ENCODE measurements around the gene RALGDS. TPM values are rescaled to one million over a fixed set of nuclear protein-coding genes. Genes with fewer than 3 reads are reported as not detected.

Gene RALGDS
- total and polyA plus RNA-seq, 2 donors (not counting 3 experiments of a cell fraction or from before 2014, with no cell fraction given), result 41.4 to 60.0 TPM

DNA sequence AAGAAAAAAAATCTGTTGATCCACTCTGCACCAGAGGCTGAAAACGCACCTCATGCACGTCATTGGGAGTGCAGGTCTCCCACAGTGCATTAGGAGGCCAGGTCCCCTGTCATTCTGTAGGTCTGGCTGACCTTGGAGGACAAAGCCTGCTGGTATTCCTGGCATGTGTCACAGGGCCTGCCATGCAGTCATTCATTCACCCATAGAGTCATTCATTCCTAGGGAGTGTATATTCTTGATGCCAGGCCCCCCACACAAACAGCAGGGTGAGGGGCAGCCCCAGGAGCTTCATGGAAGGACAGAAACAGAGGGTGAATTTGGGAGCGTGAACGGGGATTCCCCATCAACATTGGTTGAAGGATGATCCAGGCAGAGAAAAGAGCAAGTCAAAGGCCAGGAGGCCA lies 40.5 kb upstream of the RALGDS start:
- H3K27ac ChIP-seq (ENCODE audit: insufficient read depth, low read depth, low read length), result no peak overlapping the region
- ChIA-PET POLR2A (no interaction called here), CTCF (interaction anchor here (1.3 to 2.1 kb wide), 3 partner anchors 10 to 169 kb away, joined by 3 to 7 read pairs (median 3); no protein-coding TSS in a partner anchor)
- H3K9ac ChIP-seq (replicated peaks; ENCODE audit: extremely low read depth, insufficient read depth, low read length), result no peak overlapping the region
- H3K36me3 ChIP-seq (ENCODE audit: control insufficient read depth in 2 of 2, extremely low read depth in 1 of 2, insufficient read depth in 2 of 2, low read length in 2 of 2), result peaks cover 3 to 4% of the 10 kb centered on the region in 2 experiments
- no peaks in the 10 kb centered on the region for H3K79me2 ChIP-seq (ENCODE audit: control insufficient read depth, insufficient read depth, low read length)
- no peak overlapping the region for H3K4me2 ChIP-seq (ENCODE audit: insufficient read depth, low read length)
- dilution Hi-C loops (cut with MboI; ENCODE audit: extremely low pct_ligation_motif_present, low sequenced_read_pairs), result no loop called here
- H3K9me3 ChIP-seq (replicated peaks; ENCODE audit: control insufficient read depth, insufficient read depth, low read length), result no peaks in the 10 kb centered on the region
- H3K27me3 ChIP-seq (ENCODE audit: control insufficient read depth in 2 of 2, insufficient read depth in 2 of 2, low read length in 2 of 2), result no peaks in the 10 kb centered on the region
- DNase-seq (ENCODE audit: low read depth, low spot score) (no peak), FAIRE-seq (no peak)
- no peaks in the 10 kb centered on the region for H3K9me1 ChIP-seq (replicated peaks; ENCODE audit: control insufficient read depth, extremely low read depth, insufficient read depth, low read length)
- no TSS peak for BruUV-seq (replicated peaks)
- peaks cover 3% of the 10 kb centered on the region for H3K4me1 ChIP-seq (ENCODE audit: control insufficient read depth, extremely low read depth, insufficient read depth, low read length)
- no peak overlapping the region for H2AFZ ChIP-seq (ENCODE audit: low read depth, low read length)
- H3K4me3 ChIP-seq (replicated peaks in 1 of 3; ENCODE audit: insufficient read depth in 1 of 3, low read depth in 1 of 3, low read length in 3 of 3), result no peak overlapping the region
- TF ChIP-seq, protein P1, sequence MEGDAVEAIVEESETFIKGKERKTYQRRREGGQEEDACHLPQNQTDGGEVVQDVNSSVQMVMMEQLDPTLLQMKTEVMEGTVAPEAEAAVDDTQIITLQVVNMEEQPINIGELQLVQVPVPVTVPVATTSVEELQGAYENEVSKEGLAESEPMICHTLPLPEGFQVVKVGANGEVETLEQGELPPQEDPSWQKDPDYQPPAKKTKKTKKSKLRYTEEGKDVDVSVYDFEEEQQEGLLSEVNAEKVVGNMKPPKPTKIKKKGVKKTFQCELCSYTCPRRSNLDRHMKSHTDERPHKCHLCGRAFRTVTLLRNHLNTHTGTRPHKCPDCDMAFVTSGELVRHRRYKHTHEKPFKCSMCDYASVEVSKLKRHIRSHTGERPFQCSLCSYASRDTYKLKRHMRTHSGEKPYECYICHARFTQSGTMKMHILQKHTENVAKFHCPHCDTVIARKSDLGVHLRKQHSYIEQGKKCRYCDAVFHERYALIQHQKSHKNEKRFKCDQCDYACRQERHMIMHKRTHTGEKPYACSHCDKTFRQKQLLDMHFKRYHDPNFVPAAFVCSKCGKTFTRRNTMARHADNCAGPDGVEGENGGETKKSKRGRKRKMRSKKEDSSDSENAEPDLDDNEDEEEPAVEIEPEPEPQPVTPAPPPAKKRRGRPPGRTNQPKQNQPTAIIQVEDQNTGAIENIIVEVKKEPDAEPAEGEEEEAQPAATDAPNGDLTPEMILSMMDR (IDR thresholded peaks at IDR 0.05; ENCODE audit: extremely low read depth in 1 of 2, insufficient read depth in 1 of 2, low read depth in 1 of 2, low read length in 2 of 2), result no peak
- no peak for TF ChIP-seq MYC (IDR thresholded peaks at IDR 0.05; ENCODE audit: low read depth, low read length)
- TF ChIP-seq POLR2AphosphoS5 (IDR thresholded peaks at IDR 0.05; ENCODE audit: insufficient read depth, low read depth, low read length), result no peak
- TF ChIP-seq EZH2 (IDR thresholded peaks at IDR 0.05; ENCODE audit: borderline replicate concordance, low read depth, low read length, severe bottlenecking), result no peak
- TF ChIP-seq GATA2 (IDR thresholded peaks at IDR 0.05; ENCODE audit: insufficient read depth, insufficient read length, low read depth, low read length), result no peak
- no peak for TF ChIP-seq JUN (IDR thresholded peaks at IDR 0.05; ENCODE audit: borderline replicate concordance, insufficient read depth, insufficient read length, low read depth)
- TF ChIP-seq, protein P2, sequence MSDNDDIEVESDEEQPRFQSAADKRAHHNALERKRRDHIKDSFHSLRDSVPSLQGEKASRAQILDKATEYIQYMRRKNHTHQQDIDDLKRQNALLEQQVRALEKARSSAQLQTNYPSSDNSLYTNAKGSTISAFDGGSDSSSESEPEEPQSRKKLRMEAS (IDR thresholded peaks at IDR 0.05; ENCODE audit: insufficient read depth, insufficient read length), result no peak
- H4K20me1 ChIP-seq (replicated peaks; ENCODE audit: control insufficient read depth, extremely low read depth, insufficient read depth, low read length), result no peaks in the 10 kb centered on the region
- intact Hi-C loops (cut with micrococcal nuclease), result no loop called here

All from endothelial cell of umbilical vein (primary cell).